Esophagus muscularis mucosa (tissue), 4 donors: ENCODE measurements around the gene ZFP36L1. TPM values are rescaled to one million over a fixed set of nuclear protein-coding genes. Genes with fewer than 3 reads are reported as not detected.

Experiments
- DNase-seq: peaks from one replicate; pipeline ENCODE4 v3.0.0-alpha.2; 2017; ENCODE audit errors: extremely low spot score
- H3K27ac ChIP-seq, 4 donors: fragments of 200-600 bp; sonication (generic); replicated peaks in 1 of 4; 1 replicate in 3 of 4; 2 replicates in 1 of 4; pipeline ENCODE4 v1.5.1; 2016 to 2019; ENCODE audit warnings: mild to moderate bottlenecking in 1 of 4
- H3K27me3 ChIP-seq, 4 donors: fragments of 200-600 bp; sonication (generic); one replicate each; pipeline versions ENCODE4 v1.5.1 to v1.6.0; 2016 to 2019
- H3K36me3 ChIP-seq, 4 donors: fragments of 200-600 bp; sonication (generic); one replicate each; pipeline ENCODE4 v1.5.1; 2016 to 2019
- H3K4me1 ChIP-seq, 4 donors: fragments of 200-600 bp; sonication (generic); one replicate each; pipeline ENCODE4 v1.5.1; 2016 to 2019
- H3K4me3 ChIP-seq, 4 donors: fragments of 200-600 bp; sonication (generic); 1 replicate in 2 of 4; 2 replicates in 2 of 4; pipeline ENCODE4 v1.5.1; 2016 to 2019; ENCODE audit warnings: mild to moderate bottlenecking in 4 of 4, moderate library complexity in 1 of 4
- H3K9me3 ChIP-seq, 4 donors: fragments of 200-600 bp; sonication (generic); 1 replicate in 3 of 4; 2 replicates in 1 of 4; pipeline ENCODE4 v1.5.1; 2016 to 2019
- CTCF ChIP-seq, 3 experiments: fragments of 200-600 bp in 2 of 3; fragments of 450-650 bp in 1 of 3; sonication (generic) in 2 of 3; IDR thresholded peaks; one replicate each; pipeline ENCODE4 v1.5.1; 2017 to 2019; ENCODE audit warnings: antibody characterized with exemption in 3 of 3, mild to moderate bottlenecking in 2 of 3, moderate library complexity in 1 of 3
- EP300 ChIP-seq: sonication (generic); formaldehyde crosslinking; IDR thresholded peaks from one replicate; pipeline ENCODE4 v1.6.1; 2017; ENCODE audit warnings: antibody characterized with exemption
- POLR2A ChIP-seq: fragments of 450-650 bp; IDR thresholded peaks from one replicate; pipeline ENCODE4 v1.6.1; 2017; ENCODE audit warnings: antibody characterized with exemption, moderate library complexity, mild to moderate bottlenecking, low read depth
- POLR2AphosphoS5 ChIP-seq, 2 donors: sonication (generic); formaldehyde crosslinking; IDR thresholded peaks; one replicate each; pipeline ENCODE4 v1.6.1; 2017; ENCODE audit warnings: antibody characterized with exemption in 2 of 2
- WGBS: methylation state at CpG from one replicate; pipeline ENCODE4 v1.1.5; 2018; 5-methylcytosine and 5-hydroxymethylcytosine counted together
- intact Hi-C: fragments of 100-400 bp; cut with DNase I; formaldehyde crosslinking; loops from one replicate; pipeline ENCODE4 v1.15.1; 2023
- total RNA-seq, 4 donors: library from RNA; depleted of rRNA; stranded (reverse); fragments of >200 nt; gene quantifications; one replicate each; pipeline versions ENCODE4 v1.1.0 to v1.2.1, GENCODE V29; 2016

The ZFP36L1 gene
- total RNA-seq, 4 donors from 2014 or later, result 191 to 704 (median 444) TPM

- peak; percentile 96 for DNase-seq
- H3K27ac ChIP-seq, result peak overlapping the region; percentile 99 to 100 (median 100)
- H3K4me3 ChIP-seq, result peak overlapping the region; percentile 83 to 95 (median 87)
- H3K36me3 ChIP-seq, result peaks cover 0 to 10% (median 5%) of the 10 kb centered on the region in 4 donors
- intact Hi-C loops, result loop anchor here (2.0 kb wide), 1 partner anchor 19 kb away; no protein-coding TSS in a partner anchor
- TF ChIP-seq POLR2AphosphoS5 (IDR thresholded peaks at IDR 0.05), result peak in 1 of 2 donors; percentile 80
- TF ChIP-seq EP300, result peak; percentile 30
- peak in 2 of 3 experiments; percentile 83 to 86 for TF ChIP-seq CTCF (IDR thresholded peaks at IDR 0.05)
- TF ChIP-seq POLR2A, result peak; percentile 64
- peaks cover 6 to 20% (median 18%) of the 10 kb centered on the region in 4 donors for H3K4me1 ChIP-seq
- no peaks in the 10 kb centered on the region for H3K9me3 ChIP-seq
- WGBS, result 2% methylated on average over 36 of the region's 70 CpGs
- peaks cover 0 to 4% (median 0%) of the 10 kb centered on the region in 4 donors for H3K27me3 ChIP-seq
Measured at GRCh38 chr14:68795597-68796417, 2.9 kb upstream of the ZFP36L1 start.

DNA sequence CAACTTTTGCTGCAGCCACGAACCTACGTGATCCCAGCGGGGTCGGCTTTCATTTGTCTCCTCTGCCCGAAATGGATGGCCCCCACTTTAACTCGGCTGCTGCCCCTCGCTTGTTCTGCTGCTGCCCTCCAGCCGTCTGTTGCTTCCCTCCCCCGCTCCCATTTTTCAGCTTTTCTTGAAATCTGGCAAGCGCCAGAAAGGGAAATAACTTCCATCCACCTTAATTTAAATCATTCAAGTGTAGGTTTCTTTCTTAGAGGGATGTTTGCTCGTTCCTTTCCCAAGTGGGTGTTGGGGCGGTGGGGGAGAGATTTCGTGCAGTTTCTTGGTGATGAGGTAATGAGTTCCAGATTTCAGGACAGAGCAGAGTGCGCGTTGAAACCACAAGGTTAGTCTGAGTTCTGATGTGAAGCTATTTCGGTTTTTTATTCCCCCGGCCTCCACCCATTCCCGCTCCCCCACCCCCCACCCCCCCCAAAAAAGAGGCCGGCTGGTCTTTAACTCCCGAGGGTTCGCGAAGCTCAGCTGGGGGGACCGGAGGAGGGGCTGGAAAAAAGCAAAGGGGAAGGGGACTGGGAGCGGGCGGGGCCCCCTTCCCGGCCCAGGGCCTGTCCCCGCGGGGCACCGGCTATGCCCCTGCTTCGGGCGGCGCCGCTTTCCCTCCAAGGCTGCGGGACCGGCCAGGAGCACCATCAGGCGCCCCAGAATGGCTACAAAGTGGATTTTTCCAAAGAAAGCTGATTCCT, 2.2 kb upstream of the ZFP36L1 start:
- H3K27ac ChIP-seq, result peak overlapping the region; percentile 99 to 100 (median 100)
- intact Hi-C loops, result loop anchor here (2.0 to 5.0 kb wide), 2 partner anchors 20 to 248 kb away; no protein-coding TSS in a partner anchor
- WGBS, result 5% methylated on average over 17 of the region's 36 CpGs
- peak overlapping the region; percentile 83 to 95 (median 87) for H3K4me3 ChIP-seq
- H3K27me3 ChIP-seq, result peaks cover 0 to 4% (median 0%) of the 10 kb centered on the region in 4 donors
- peaks cover 6 to 22% (median 16%) of the 10 kb centered on the region in 4 donors for H3K4me1 ChIP-seq
- DNase-seq, result peak; percentile 93
- H3K36me3 ChIP-seq, result peaks cover 2 to 18% (median 11%) of the 10 kb centered on the region in 4 donors
- no peak for TF ChIP-seq CTCF (IDR thresholded peaks at IDR 0.05)
- no peak for TF ChIP-seq POLR2AphosphoS5 (IDR thresholded peaks at IDR 0.05)
- TF ChIP-seq POLR2A, result no peak
- no peak for TF ChIP-seq EP300
- no peaks in the 10 kb centered on the region for H3K9me3 ChIP-seq

- peak; percentile 88 for TF ChIP-seq EP300
- TF ChIP-seq POLR2A, result peak; percentile 73
- peak in 1 of 2 donors; percentile 97 for TF ChIP-seq POLR2AphosphoS5 (IDR thresholded peaks at IDR 0.05)
- TF ChIP-seq CTCF (IDR thresholded peaks at IDR 0.05), result no peak
- Histone ChIP-seq H3K4me1 (peaks cover 11 to 30% (median 19%) of the 10 kb centered on the region in 4 donors), H3K36me3 (peaks cover 9 to 26% (median 17%) of the 10 kb centered on the region in 4 donors), H3K27ac (peak overlapping the region; percentile 99 to 100 (median 100)), H3K27me3 (peaks cover 0 to 4% (median 0%) of the 10 kb centered on the region in 4 donors), H3K9me3 (no peaks in the 10 kb centered on the region), H3K4me3 (peak overlapping the region; percentile 83 to 95 (median 87))
- 8% methylated on average over 39 of the region's 41 CpGs for WGBS
- intact Hi-C loops, result loop anchor here (2.0 to 5.0 kb wide), 2 partner anchors 21 to 247 kb away; no protein-coding TSS in a partner anchor
- peak; percentile 98 for DNase-seq
Measured at GRCh38 chr14:68794130-68794850, 1.4 kb upstream of the ZFP36L1 start.

DNA sequence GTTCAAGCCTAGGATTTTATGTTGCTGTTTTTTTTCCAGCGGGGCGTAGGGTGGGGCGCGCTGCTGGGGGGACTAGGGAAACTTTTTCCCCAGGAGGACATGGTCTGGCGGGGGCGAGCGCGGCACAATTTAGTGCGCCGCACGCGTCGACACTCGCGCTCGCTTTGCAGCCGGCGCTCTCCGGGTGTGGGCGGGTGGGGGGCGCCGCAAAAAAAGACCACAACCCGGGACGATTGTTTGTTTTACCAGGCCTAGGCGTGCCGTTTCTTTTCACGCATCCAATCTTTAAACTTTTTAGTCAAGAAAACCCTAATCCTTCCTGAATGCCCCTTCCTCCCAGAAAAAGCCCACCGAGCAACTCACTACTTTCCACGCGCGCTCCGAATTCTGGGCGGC, 865 bp upstream of the ZFP36L1 start:
- Histone ChIP-seq H3K9me3 (no peaks in the 10 kb centered on the region), H3K36me3 (peaks cover 9 to 31% (median 22%) of the 10 kb centered on the region in 4 donors), H3K4me1 (peaks cover 11 to 35% (median 24%) of the 10 kb centered on the region in 4 donors), H3K27me3 (peaks cover 0 to 4% (median 0%) of the 10 kb centered on the region in 4 donors), H3K4me3 (peak overlapping the region; percentile 83 to 95 (median 87)), H3K27ac (peak overlapping the region; percentile 99 to 100 (median 100))
- intact Hi-C loops, result loop anchor here (2.0 to 5.0 kb wide), 2 partner anchors 21 to 246 kb away; no protein-coding TSS in a partner anchor
- 0% methylated on average over 27 of the region's 33 CpGs for WGBS
- TF ChIP-seq POLR2AphosphoS5 (IDR thresholded peaks at IDR 0.05) (no peak), CTCF (IDR thresholded peaks at IDR 0.05) (no peak), POLR2A (no peak), EP300 (no peak)
- no peak for DNase-seq
